C1 segment of cervical spinal cord (tissue), 14 donors: ENCODE data around the gene ATP6V1B1.

ENCODE experiments used
- DNase-seq, 14 donors: peaks; one replicate each; lab custom pipeline; 2025; lab: John Stamatoyannopoulos, UW

Gene ATP6V1B1

GRCh38 chr2:70943205-70943871, 7.6 kb downstream of the ATP6V1B1 start:
- no peak for DNase-seq

- DNase-seq: no peak
Measured at GRCh38 chr2:70944111-70944690, 8.5 kb downstream of the ATP6V1B1 start.

- DNase-seq: peak in 6 of 14 donors; percentile 5 to 27 (median 11)
Measured at GRCh38 chr2:70946832-70947442, 11.2 kb downstream of the ATP6V1B1 start.

GRCh38 chr2:70947556-70948184, 12.0 kb downstream of the ATP6V1B1 start:
- DNase-seq: no peak

GRCh38 chr2:70948337-70949003, 12.8 kb downstream of the ATP6V1B1 start:
- peak in 11 of 14 donors; percentile 9 to 68 (median 39) for DNase-seq

- no peak for DNase-seq
Measured at GRCh38 chr2:70949086-70949485, 13.4 kb downstream of the ATP6V1B1 start.

- DNase-seq: no peak
Measured at GRCh38 chr2:70954886-70955285, 19.2 kb downstream of the ATP6V1B1 start.

GRCh38 chr2:70956141-70956540, 20.4 kb downstream of the ATP6V1B1 start:
- DNase-seq: no peak

GRCh38 chr2:70957798-70958197, 22.1 kb downstream of the ATP6V1B1 start:
- DNase-seq: no peak

- no peak for DNase-seq
Measured at GRCh38 chr2:70958759-70959158, 23.1 kb downstream of the ATP6V1B1 start.

- no peak for DNase-seq
Measured at GRCh38 chr2:70959271-70959761, 23.6 kb downstream of the ATP6V1B1 start.

GRCh38 chr2:70959851-70960832, 24.4 kb downstream of the ATP6V1B1 start:
- no peak for DNase-seq

GRCh38 chr2:70960833-70961647, 25.3 kb downstream of the ATP6V1B1 start:
- DNase-seq: no peak

GRCh38 chr2:70961648-70961994, 25.9 kb downstream of the ATP6V1B1 start:
- no peak for DNase-seq

- DNase-seq: no peak
Measured at GRCh38 chr2:70962211-70962884, 26.6 kb downstream of the ATP6V1B1 start.

- DNase-seq: no peak
Measured at GRCh38 chr2:70962885-70963878, 27.5 kb downstream of the ATP6V1B1 start.

GRCh38 chr2:70964133-70964532, 28.4 kb downstream of the ATP6V1B1 start:
- DNase-seq: no peak
